Fibroblast of lung (primary cell): ENCODE measurements around the gene UXS1. TPM values are rescaled to one million over a fixed set of nuclear protein-coding genes. Genes with fewer than 3 reads are reported as not detected.
A peak's percentile ranks its signal among the peaks of the same experiment; 100 is the strongest.

Experiments used
- DNase-seq, 2 donors: peaks; one replicate each; pipeline versions ENCODE4 v3.0.0 to v3.0.0-alpha.2; 2010; ENCODE audit warnings: low read depth in 2 of 2
- H2AFZ ChIP-seq: 2 replicates; pipeline ENCODE4 v1.5.1; 2012; ENCODE audit warnings: low read length, control low read depth, inconsistent platforms
- H3K27ac ChIP-seq: 2 replicates; pipeline ENCODE4 v1.5.1; 2011; ENCODE audit warnings: low read length, control low read depth; ENCODE audit not compliant: insufficient read depth
- H3K27me3 ChIP-seq: 2 replicates; pipeline ENCODE4 v1.5.1; 2011; ENCODE audit warnings: mild to moderate bottlenecking, low read length; ENCODE audit not compliant: control insufficient read depth, insufficient read depth
- H3K36me3 ChIP-seq: 2 replicates; pipeline ENCODE4 v1.5.1; 2011; ENCODE audit warnings: low read length; ENCODE audit not compliant: control insufficient read depth, insufficient read depth
- H3K4me1 ChIP-seq: 2 replicates; pipeline ENCODE4 v1.5.1; 2011; ENCODE audit warnings: low read length; ENCODE audit not compliant: control insufficient read depth, insufficient read depth; ENCODE audit errors: extremely low read depth
- H3K4me2 ChIP-seq: 2 replicates; pipeline ENCODE4 v1.5.1; 2011; ENCODE audit warnings: low read length, control low read depth; ENCODE audit not compliant: insufficient read depth; ENCODE audit errors: extremely low read depth
- H3K4me3 ChIP-seq, 4 experiments: fragments of 200-600 bp in 1 of 4; sonication (generic) in 1 of 4; replicated peaks in 1 of 4; 2 replicates each; pipeline ENCODE4 v1.5.1; 2011 to 2016; ENCODE audit warnings: low read length in 4 of 4, low read depth in 3 of 4, mild to moderate bottlenecking in 3 of 4, control low read depth in 2 of 4, inconsistent platforms in 1 of 4, mixed read lengths in 1 of 4; ENCODE audit not compliant: insufficient read depth in 1 of 4; ENCODE audit errors: control extremely low read depth in 1 of 4
- H3K79me2 ChIP-seq: 2 replicates; pipeline ENCODE4 v1.5.1; 2012; ENCODE audit warnings: mild to moderate bottlenecking, low read length, inconsistent platforms; ENCODE audit not compliant: control insufficient read depth, insufficient read depth
- H3K9ac ChIP-seq: 2 replicates; pipeline ENCODE4 v1.5.1; 2011; ENCODE audit warnings: mild to moderate bottlenecking, low read length, control low read depth; ENCODE audit not compliant: insufficient read depth
- H3K9me3 ChIP-seq: 2 replicates; pipeline ENCODE4 v1.5.1; 2012; ENCODE audit warnings: low read depth, low read length; ENCODE audit not compliant: control insufficient read depth, insufficient read depth
- H4K20me1 ChIP-seq: 2 replicates; pipeline ENCODE4 v1.5.1; 2011; ENCODE audit warnings: low read length; ENCODE audit not compliant: control insufficient read depth, insufficient read depth; ENCODE audit errors: extremely low read depth
- CTCF ChIP-seq, 2 donors: IDR thresholded peaks in 1 of 2; conservative IDR thresholded peaks in 1 of 2; 1 replicate in 1 of 2; 2 replicates in 1 of 2; pipeline ENCODE4 v1.5.1; 2011 to 2012; ENCODE audit warnings: low read length in 2 of 2, control low read depth in 1 of 2, inconsistent platforms in 1 of 2, low read depth in 1 of 2, mild to moderate bottlenecking in 1 of 2
- EZH2 ChIP-seq: IDR thresholded peaks from 2 replicates; pipeline ENCODE4 v1.5.1; 2012; ENCODE audit warnings: low read length, control low read depth, mild to moderate bottlenecking; ENCODE audit errors: missing control alignments
- polyA plus RNA-seq, 2 donors: library from polyadenylated mRNA; depleted of rRNA in 1 of 2; stranded (reverse) in 1 of 2; unstranded in 1 of 2; fragments of >200 nt; gene quantifications; 2 replicates each; pipeline ENCODE4 v1.2.1, GENCODE V29; 2011 to 2012; ENCODE audit warnings: missing spikeins in 1 of 2
- total RNA-seq: library from RNA; depleted of rRNA; stranded (reverse); fragments of >200 nt; gene quantifications from 2 replicates; pipeline ENCODE4 v1.2.1, GENCODE V29; 2014

UXS1 gene
- total and polyA plus RNA-seq, 2 donors (not counting 1 experiment from before 2014, with no cell fraction given): 23.1 to 59.8 TPM

GRCh38 chr2:106191511-106192016 lies 2.5 kb downstream of the UXS1 start:
- H3K4me2 ChIP-seq: no peak overlapping the region
- no peaks in the 10 kb centered on the region for H3K27me3 ChIP-seq
- H3K9ac ChIP-seq: no peak overlapping the region
- no peak overlapping the region for H3K4me3 ChIP-seq
- TF ChIP-seq EZH2: no peak
- TF ChIP-seq CTCF (conservative IDR thresholded peaks at IDR 0.05 in 1 of 2, IDR thresholded peaks at IDR 0.05 in 1 of 2; ENCODE audit: low read depth in 1 of 2, low read length in 2 of 2): no peak
- H2AFZ ChIP-seq: no peak overlapping the region
- peaks cover 22% of the 10 kb centered on the region for H3K79me2 ChIP-seq
- H4K20me1 ChIP-seq: no peaks in the 10 kb centered on the region
- peaks cover 4% of the 10 kb centered on the region for H3K4me1 ChIP-seq
- H3K9me3 ChIP-seq: no peaks in the 10 kb centered on the region
- no peaks in the 10 kb centered on the region for H3K36me3 ChIP-seq
- no peak for DNase-seq
- no peak overlapping the region for H3K27ac ChIP-seq

- no peaks in the 10 kb centered on the region for H3K36me3 ChIP-seq
- DNase-seq: peak; percentile 43 to 57
- no peaks in the 10 kb centered on the region for H4K20me1 ChIP-seq
- peaks cover 4% of the 10 kb centered on the region for H3K4me1 ChIP-seq
- H2AFZ ChIP-seq: no peak overlapping the region
- TF ChIP-seq EZH2: no peak
- no peak for TF ChIP-seq CTCF (conservative IDR thresholded peaks at IDR 0.05 in 1 of 2, IDR thresholded peaks at IDR 0.05 in 1 of 2; ENCODE audit: low read depth in 1 of 2, low read length in 2 of 2)
- H3K9ac ChIP-seq: no peak overlapping the region
- H3K4me2 ChIP-seq: peak overlapping the region; percentile 8
- H3K4me3 ChIP-seq: no peak overlapping the region
- H3K27me3 ChIP-seq: no peaks in the 10 kb centered on the region
- peak overlapping the region; percentile 20 for H3K27ac ChIP-seq
- H3K79me2 ChIP-seq: peaks cover 22% of the 10 kb centered on the region
- no peaks in the 10 kb centered on the region for H3K9me3 ChIP-seq
These were observed 4.2 kb downstream of the UXS1 start for GRCh38 chr2:106189764-106190468.

GRCh38 chr2:106189325-106189724 lies 4.8 kb downstream of the UXS1 start:
- no peak overlapping the region for H3K9ac ChIP-seq
- H3K4me1 ChIP-seq: peaks cover 4% of the 10 kb centered on the region
- H3K4me3 ChIP-seq: no peak overlapping the region
- no peak for DNase-seq
- H3K36me3 ChIP-seq: no peaks in the 10 kb centered on the region
- peaks cover 22% of the 10 kb centered on the region for H3K79me2 ChIP-seq
- TF ChIP-seq CTCF (conservative IDR thresholded peaks at IDR 0.05 in 1 of 2, IDR thresholded peaks at IDR 0.05 in 1 of 2; ENCODE audit: low read depth in 1 of 2, low read length in 2 of 2): no peak
- no peak for TF ChIP-seq EZH2
- no peak overlapping the region for H3K4me2 ChIP-seq
- no peak overlapping the region for H3K27ac ChIP-seq
- no peak overlapping the region for H2AFZ ChIP-seq
- no peaks in the 10 kb centered on the region for H3K27me3 ChIP-seq
- no peaks in the 10 kb centered on the region for H4K20me1 ChIP-seq
- no peaks in the 10 kb centered on the region for H3K9me3 ChIP-seq
